Small intestine (tissue), 7 donors: Measurements from ENCODE around the gene OR5C1. TPM values are rescaled to one million over a fixed set of nuclear protein-coding genes. Genes with fewer than 3 reads are reported as not detected.
"Not testable (repeated sequence)": the region's sequence is repeated elsewhere in the genome, so short reads cannot be mapped to it uniquely, and the experiment has no call there.

ENCODE experiments used
- DNase-seq, 2 donors: peaks; one replicate each; pipeline versions ENCODE4 v3.0.0 to v3.0.0-alpha.2; 2013
- FAIRE-seq: peaks from 2 replicates; lab custom pipeline; 2012; peaks lifted over from hg19 to GRCh38; lab: Jason Lieb, UNC
- H3K27ac ChIP-seq, 3 donors: one replicate each; pipeline ENCODE4 v1.5.1; 2013; ENCODE audit warnings: low read length in 2 of 3, mild to moderate bottlenecking in 2 of 3, control low read depth in 1 of 3, inconsistent platforms in 1 of 3, low read depth in 1 of 3, moderate library complexity in 1 of 3
- H3K27me3 ChIP-seq, 3 donors: one replicate each; pipeline ENCODE4 v1.6.1; 2013; ENCODE audit warnings: low read length in 3 of 3, inconsistent platforms in 1 of 3; ENCODE audit not compliant: control insufficient read depth in 3 of 3, insufficient read depth in 3 of 3
- H3K36me3 ChIP-seq, 3 donors: one replicate each; pipeline ENCODE4 v1.6.1; 2013; ENCODE audit warnings: low read length in 3 of 3, inconsistent platforms in 1 of 3, low read depth in 1 of 3, mild to moderate bottlenecking in 1 of 3, moderate library complexity in 1 of 3; ENCODE audit not compliant: control insufficient read depth in 3 of 3, insufficient read depth in 2 of 3
- H3K4me1 ChIP-seq, 3 donors: one replicate each; pipeline ENCODE4 v1.6.1; 2013; ENCODE audit warnings: low read length in 2 of 3, inconsistent platforms in 1 of 3, low read depth in 1 of 3, mild to moderate bottlenecking in 1 of 3, moderate library complexity in 1 of 3; ENCODE audit not compliant: control insufficient read depth in 3 of 3, insufficient read depth in 2 of 3
- H3K4me3 ChIP-seq, 3 donors: one replicate each; pipeline ENCODE4 v1.5.1; 2013; ENCODE audit warnings: low read length in 3 of 3, control low read depth in 1 of 3, inconsistent platforms in 1 of 3, low read depth in 1 of 3, mild to moderate bottlenecking in 1 of 3, moderate library complexity in 1 of 3
- H3K9me3 ChIP-seq, 2 donors: one replicate each; pipeline ENCODE4 v1.6.1; 2013; ENCODE audit warnings: low read depth in 1 of 2, low read length in 1 of 2; ENCODE audit not compliant: control insufficient read depth in 2 of 2, insufficient read depth in 1 of 2
- WGBS, 3 donors: extraction: QIAGEN DNeasy Blood & Tissue Kit; methylation state at CpG; one replicate each; pipeline ENCODE4 v1.1.7; 2013; 5-methylcytosine and 5-hydroxymethylcytosine counted together
- polyA plus RNA-seq, 4 donors: library from polyadenylated mRNA; stranded (reverse) in 3 of 4; unstranded in 1 of 4; fragments of 200-250 nt in 3 of 4; fragments of 120-200 nt in 1 of 4; gene quantifications; one replicate each; pipeline versions ENCODE4 v1.2.1 to v1.2.3, GENCODE V29; 2013
- donor health status: healthy with polysubstance abuse.
- donor health status: control.
- donor health status: control.
- donor health status: Bipolar disorder and iron deficiency.
- donor health status: healthy.

OR5C1 gene
- polyA plus RNA-seq, 4 donors = not detected

DNA sequence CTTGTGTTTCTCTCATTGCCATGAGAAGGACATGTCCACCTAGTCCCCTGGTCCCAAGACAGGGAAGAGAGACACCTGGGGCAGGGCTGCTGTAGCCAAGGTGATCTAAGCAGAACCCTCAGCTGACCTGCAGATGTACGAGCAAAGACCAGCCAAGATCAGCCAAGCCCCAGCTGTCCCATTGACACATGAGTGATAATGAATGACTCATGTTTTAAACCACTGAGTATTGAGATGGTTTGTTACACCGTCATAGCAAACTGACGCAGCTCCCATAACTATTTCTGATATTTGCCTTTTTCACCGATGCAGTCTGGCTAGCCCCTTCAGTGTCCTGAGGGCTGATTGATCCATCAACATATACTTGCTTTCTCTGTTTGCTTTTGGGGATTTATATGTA, 17.9 kb downstream of the OR5C1 start:
- H3K36me3 ChIP-seq = no peaks in the 10 kb centered on the region
- no peak for FAIRE-seq
- no peak overlapping the region for H3K4me3 ChIP-seq
- WGBS, 3 donors = 69 to 99% (median 87%) methylated on average over 4 of the region's 4 CpGs
- peaks cover 0 to 5% of the 10 kb centered on the region in 2 donors for H3K9me3 ChIP-seq
- no peak for DNase-seq
- H3K4me1 ChIP-seq = no peaks in the 10 kb centered on the region
- H3K27me3 ChIP-seq = no peaks in the 10 kb centered on the region
- no peak overlapping the region for H3K27ac ChIP-seq

DNA sequence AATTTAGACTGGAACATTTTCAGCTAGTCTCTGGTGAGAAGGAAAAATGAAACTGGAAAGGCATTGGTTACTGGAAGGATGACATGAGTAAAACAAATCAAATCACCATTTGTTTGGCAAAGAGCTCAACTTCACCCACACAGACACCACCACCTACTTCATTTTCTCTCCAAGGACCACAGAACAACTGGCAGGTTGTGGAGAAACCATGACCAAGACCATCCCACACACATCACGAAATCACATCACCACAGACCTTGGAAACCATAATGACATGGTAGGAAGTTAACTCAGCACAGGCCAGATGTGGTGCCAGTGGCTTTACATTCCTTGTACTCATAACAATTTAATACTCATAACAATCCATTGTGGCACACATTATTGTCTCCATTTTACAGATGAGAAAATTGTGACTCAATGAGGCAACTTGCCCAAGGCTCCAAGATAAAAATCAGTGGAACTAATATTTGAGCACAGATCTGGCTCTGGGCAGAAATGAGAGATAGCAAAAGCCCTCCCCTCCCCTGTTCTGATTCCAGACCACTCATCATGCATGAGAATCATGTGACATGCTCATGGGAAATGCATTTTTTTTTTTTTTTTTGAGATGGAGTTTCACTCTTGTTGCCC, 18.7 kb downstream of the OR5C1 start:
- H3K27me3 ChIP-seq = no peaks in the 10 kb centered on the region
- H3K27ac ChIP-seq = no peak overlapping the region
- H3K4me1 ChIP-seq = no peaks in the 10 kb centered on the region
- no peak for FAIRE-seq
- H3K36me3 ChIP-seq = no peaks in the 10 kb centered on the region
- H3K9me3 ChIP-seq = peaks cover 0 to 5% of the 10 kb centered on the region in 2 donors
- H3K4me3 ChIP-seq = no peak overlapping the region
- 62 to 83% (median 70%) methylated on average over 1 of the region's 1 CpG for WGBS, 3 donors
- DNase-seq = no peak

GRCh38 chr9:122808141-122808540, 19.4 kb downstream of the OR5C1 start:
- no peak for FAIRE-seq
- Histone ChIP-seq H3K9me3 (peaks cover 0 to 5% of the 10 kb centered on the region in 2 donors), H3K27me3 (no peaks in the 10 kb centered on the region), H3K4me1 (no peaks in the 10 kb centered on the region), H3K36me3 (no peaks in the 10 kb centered on the region), H3K4me3 (no peak overlapping the region), H3K27ac (no peak overlapping the region)
- DNase-seq = no peak
- WGBS, 3 donors = 95 to 96% (median 96%) methylated on average over 3 of the region's 3 CpGs

GRCh38 chr9:122809261-122809660, 20.5 kb downstream of the OR5C1 start:
- H3K27me3 ChIP-seq, H3K9me3 ChIP-seq, H3K4me1 ChIP-seq, H3K27ac ChIP-seq, H3K36me3 ChIP-seq, H3K4me3 ChIP-seq, FAIRE-seq: not testable (repeated sequence)
- WGBS, 3 donors = 15 to 55% (median 44%) methylated on average over 7 of the region's 7 CpGs
- DNase-seq = peak; percentile 16 to 35

DNA sequence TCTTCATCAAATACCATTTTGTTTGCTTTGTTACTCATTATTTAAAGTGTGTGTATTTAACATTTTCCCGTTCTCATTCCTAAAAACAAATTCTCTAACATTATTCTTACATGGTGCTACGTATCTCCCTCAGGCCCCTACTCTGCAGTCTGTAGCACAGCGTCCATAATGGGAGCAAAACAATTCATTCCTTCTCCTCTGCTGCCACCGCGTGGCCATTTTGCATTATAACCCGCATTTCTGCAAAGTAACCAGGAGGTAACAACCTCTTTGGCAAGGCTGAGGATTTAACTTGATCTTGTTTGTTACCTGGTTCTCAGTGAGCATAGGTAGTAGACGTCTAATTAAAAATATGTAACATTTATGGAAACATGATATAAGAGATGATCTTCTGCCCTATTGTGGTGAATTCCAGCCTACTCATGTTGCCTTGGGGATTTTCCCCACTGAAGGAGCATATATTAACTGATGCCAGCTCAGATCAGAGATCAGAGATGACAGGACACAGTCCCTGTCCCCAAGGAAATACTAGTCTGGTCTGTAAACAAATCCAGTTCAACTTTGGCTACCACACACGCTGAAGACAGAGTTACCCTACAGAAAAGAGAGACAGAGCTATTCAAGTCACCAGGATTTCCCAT, 21.7 kb downstream of the OR5C1 start:
- Histone ChIP-seq H3K27me3 (no peaks in the 10 kb centered on the region), H3K4me3 (no peak overlapping the region), H3K4me1 (no peaks in the 10 kb centered on the region), H3K36me3 (no peaks in the 10 kb centered on the region), H3K9me3 (peaks cover 0 to 5% of the 10 kb centered on the region in 2 donors), H3K27ac (no peak overlapping the region)
- 2 to 5% (median 2%) methylated on average over 8 of the region's 8 CpGs for WGBS, 3 donors
- FAIRE-seq (no peak), DNase-seq (peak; percentile 84 to 89)

DNA sequence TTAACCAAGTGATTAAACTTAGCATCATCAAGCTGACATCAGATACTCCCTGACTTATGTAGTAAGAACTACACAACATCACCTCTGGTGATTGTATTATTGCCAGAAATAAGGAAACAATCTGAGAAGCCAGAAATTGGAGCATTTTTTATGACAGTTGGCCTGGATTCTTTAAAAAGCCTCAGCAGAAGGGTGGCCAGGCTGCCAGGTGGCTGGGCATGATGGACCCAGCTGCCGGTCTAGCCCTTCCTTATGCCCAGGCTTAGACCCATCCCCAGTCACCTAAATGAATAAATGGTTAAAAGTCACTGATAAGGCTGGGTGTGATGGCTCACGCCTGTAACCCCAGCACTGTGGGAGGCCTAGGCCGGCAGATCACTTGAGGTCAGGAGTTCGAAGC, 24.0 kb downstream of the OR5C1 start:
- no peak overlapping the region for H3K4me3 ChIP-seq
- DNase-seq = no peak
- WGBS, 3 donors = 41 to 72% (median 57%) methylated on average over 4 of the region's 4 CpGs
- no peak overlapping the region for H3K27ac ChIP-seq
- no peaks in the 10 kb centered on the region for H3K9me3 ChIP-seq
- H3K36me3 ChIP-seq = peaks cover 0 to 14% (median 0%) of the 10 kb centered on the region in 3 donors
- FAIRE-seq = no peak
- H3K27me3 ChIP-seq = no peaks in the 10 kb centered on the region
- H3K4me1 ChIP-seq = no peaks in the 10 kb centered on the region

DNA sequence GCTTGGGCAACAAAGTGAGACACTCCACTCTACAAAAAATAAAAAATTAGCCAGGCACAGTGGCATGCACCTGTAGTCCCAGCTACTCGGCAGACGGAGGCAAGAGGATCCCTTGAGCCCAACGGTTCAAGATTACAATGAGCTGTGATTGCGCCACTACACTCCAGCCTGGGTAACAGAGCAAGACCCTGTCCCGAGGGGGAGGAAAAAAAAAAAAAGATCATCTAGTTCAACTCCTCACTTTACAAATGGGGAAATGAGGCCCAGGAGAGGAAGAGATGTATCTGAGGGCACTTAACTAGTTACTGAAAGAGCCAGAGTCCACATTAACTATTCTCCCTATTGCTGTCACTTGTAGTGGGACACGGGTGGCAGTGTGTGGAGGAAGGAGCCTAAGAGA, 25.8 kb downstream of the OR5C1 start:
- 64 to 70% (median 66%) methylated on average over 6 of the region's 6 CpGs for WGBS, 3 donors
- Histone ChIP-seq H3K9me3 (no peaks in the 10 kb centered on the region), H3K4me3 (no peak overlapping the region), H3K27ac (no peak overlapping the region), H3K27me3 (no peaks in the 10 kb centered on the region), H3K36me3 (peaks cover 0 to 18% (median 2%) of the 10 kb centered on the region in 3 donors), H3K4me1 (no peaks in the 10 kb centered on the region)
- FAIRE-seq (no peak), DNase-seq (no peak)

GRCh38 chr9:122815544-122815943, 26.8 kb downstream of the OR5C1 start:
- peak overlapping the region in 1 of 3 donors; percentile 58 for H3K27ac ChIP-seq
- no peaks in the 10 kb centered on the region for H3K27me3 ChIP-seq
- DNase-seq (no peak), FAIRE-seq (no peak)
- H3K36me3 ChIP-seq = peaks cover 3 to 24% (median 4%) of the 10 kb centered on the region in 3 donors
- H3K4me1 ChIP-seq = no peaks in the 10 kb centered on the region
- no peak overlapping the region for H3K4me3 ChIP-seq
- no peaks in the 10 kb centered on the region for H3K9me3 ChIP-seq
